ENCODE measurements around the gene DTX2.
"Not testable (repeated sequence)": the region's sequence is repeated elsewhere in the genome, so short reads cannot be mapped to it uniquely, and the experiment has no call there.

DNA sequence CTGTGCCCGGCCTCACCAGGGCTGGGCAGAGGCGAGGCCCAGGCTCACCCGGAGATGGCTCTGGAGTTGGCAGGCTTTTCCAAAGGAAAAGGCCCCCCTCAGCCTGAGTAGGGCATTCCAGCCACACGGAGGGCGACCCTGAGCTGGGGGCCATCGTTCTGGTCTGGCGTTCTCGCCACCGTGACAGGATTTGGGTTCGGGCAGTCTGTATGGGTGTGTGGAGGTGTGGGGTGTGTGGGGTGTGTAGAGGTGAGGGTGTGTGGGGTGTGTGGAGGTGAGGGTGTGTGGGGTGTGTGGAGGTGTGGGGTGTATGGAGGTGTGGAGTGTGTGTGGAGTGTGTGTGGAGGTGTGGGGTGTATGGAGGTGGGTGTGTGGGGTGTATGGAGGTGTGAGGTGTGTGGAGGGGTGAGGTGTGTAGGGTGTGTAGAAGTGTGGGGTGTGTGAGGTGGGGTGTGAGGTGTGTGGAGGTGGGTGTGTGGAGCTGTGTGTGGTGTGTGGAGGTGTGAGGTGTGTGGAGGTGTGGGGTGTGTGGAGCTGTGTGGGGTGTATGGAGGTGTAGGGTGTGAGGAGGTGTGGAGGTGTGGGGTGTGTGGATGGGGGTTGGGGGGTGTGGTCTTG lies 37.2 kb downstream of the DTX2 start:
- TF ChIP-seq, protein P1, sequence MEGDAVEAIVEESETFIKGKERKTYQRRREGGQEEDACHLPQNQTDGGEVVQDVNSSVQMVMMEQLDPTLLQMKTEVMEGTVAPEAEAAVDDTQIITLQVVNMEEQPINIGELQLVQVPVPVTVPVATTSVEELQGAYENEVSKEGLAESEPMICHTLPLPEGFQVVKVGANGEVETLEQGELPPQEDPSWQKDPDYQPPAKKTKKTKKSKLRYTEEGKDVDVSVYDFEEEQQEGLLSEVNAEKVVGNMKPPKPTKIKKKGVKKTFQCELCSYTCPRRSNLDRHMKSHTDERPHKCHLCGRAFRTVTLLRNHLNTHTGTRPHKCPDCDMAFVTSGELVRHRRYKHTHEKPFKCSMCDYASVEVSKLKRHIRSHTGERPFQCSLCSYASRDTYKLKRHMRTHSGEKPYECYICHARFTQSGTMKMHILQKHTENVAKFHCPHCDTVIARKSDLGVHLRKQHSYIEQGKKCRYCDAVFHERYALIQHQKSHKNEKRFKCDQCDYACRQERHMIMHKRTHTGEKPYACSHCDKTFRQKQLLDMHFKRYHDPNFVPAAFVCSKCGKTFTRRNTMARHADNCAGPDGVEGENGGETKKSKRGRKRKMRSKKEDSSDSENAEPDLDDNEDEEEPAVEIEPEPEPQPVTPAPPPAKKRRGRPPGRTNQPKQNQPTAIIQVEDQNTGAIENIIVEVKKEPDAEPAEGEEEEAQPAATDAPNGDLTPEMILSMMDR (IDR thresholded peaks at IDR 0.05; ENCODE audit: poor library complexity), result not testable (repeated sequence)
- TF ChIP-seq EZH2 (IDR thresholded peaks at IDR 0.05; ENCODE audit: borderline replicate concordance), result not testable (repeated sequence)

Measured in hepatocyte (in vitro differentiated cells).